Heart right ventricle (tissue), 16 donors: ENCODE measurements around the gene ADRA1B. TPM values are rescaled to one million over a fixed set of nuclear protein-coding genes. Genes with fewer than 3 reads are reported as not detected.

Experiments
- ATAC-seq, 8 donors: fragments of 200-7000 bp; cut with Tn5 transposase; one replicate each; pipeline ENCODE4 v1.9.1; 2020; ENCODE audit warnings: mild to moderate bottlenecking in 8 of 8, moderate library complexity in 8 of 8, moderate number of reproducible peaks in 1 of 8
- DNase-seq, 2 donors: peaks; one replicate each; pipeline ENCODE4 v3.0.0-alpha.2; 2020
- H3K27ac ChIP-seq, 10 donors: fragments of 200-600 bp; sonication (generic) in 2 of 10; one replicate each; pipeline versions ENCODE4 v1.5.0 to v1.8.0; 2020 to 2022; ENCODE audit warnings: mild to moderate bottlenecking in 3 of 10
- H3K27me3 ChIP-seq, 7 donors: fragments of 200-600 bp; one replicate each; pipeline ENCODE4 v1.8.0; 2021 to 2022; ENCODE audit warnings: mild to moderate bottlenecking in 2 of 7
- H3K36me3 ChIP-seq, 9 donors: fragments of 200-600 bp; sonication (generic) in 1 of 9; one replicate each; pipeline versions ENCODE4 v1.5.0 to v1.8.0; 2020 to 2022; ENCODE audit warnings: mild to moderate bottlenecking in 2 of 9
- H3K4me1 ChIP-seq, 9 donors: fragments of 200-600 bp; sonication (generic) in 1 of 9; one replicate each; pipeline versions ENCODE4 v1.5.0 to v1.8.0; 2020 to 2022; ENCODE audit warnings: mild to moderate bottlenecking in 4 of 9
- H3K4me3 ChIP-seq, 10 donors: fragments of 200-600 bp; sonication (generic) in 2 of 10; one replicate each; pipeline versions ENCODE4 v1.5.0 to v1.8.0; 2020 to 2022; ENCODE audit warnings: mild to moderate bottlenecking in 7 of 10, moderate library complexity in 2 of 10
- H3K9me3 ChIP-seq, 11 donors: fragments of 200-600 bp in 10 of 11; sonication (generic) in 2 of 11; one replicate each; pipeline versions ENCODE4 v1.5.0 to v1.8.0; 2013 to 2022; ENCODE audit warnings: mild to moderate bottlenecking in 2 of 11, control low read depth in 1 of 11, moderate library complexity in 1 of 11
- WGBS, 2 donors: extraction: QIAGEN DNeasy Blood & Tissue Kit; methylation state at CpG; one replicate each; pipeline ENCODE4 v1.1.7; 2013; ENCODE audit warnings: inconsistent platforms in 1 of 2; 5-methylcytosine and 5-hydroxymethylcytosine counted together
- intact Hi-C, 10 donors: fragments of 100-400 bp; cut with DNase I; formaldehyde crosslinking; loops; one replicate each; pipeline versions ENCODE4 v1.11.1 to v1.14.2; 2022
- polyA plus RNA-seq, 2 donors: library from polyadenylated mRNA; stranded (reverse); fragments of 200-250 nt; gene quantifications; one replicate each; pipeline ENCODE4 v1.2.3, GENCODE V29; 2013
- total RNA-seq, 10 donors: library from RNA; stranded (reverse); fragmentation: NEBNext Ultra II Directional in 3 of 10; extraction: Animal tissue kit (Norgen Biotek cat#: 25700) in 3 of 10; gene quantifications; one replicate each; pipeline versions ENCODE4 v1.2.1 to v1.2.4, GENCODE V29; 2021 to 2023
- TF ChIP-seq, protein P1 (sequence below), 9 donors: fragments of 200-600 bp; sonication (generic) in 2 of 9; IDR thresholded peaks; one replicate each; pipeline versions ENCODE4 v1.5.0 to v1.8.0; 2021 to 2022; ENCODE audit warnings: antibody characterized with exemption in 9 of 9, mild to moderate bottlenecking in 5 of 9, moderate library complexity in 1 of 9
- donor health status: Arrhythmogenic right ventricular cardiomyopathy.
- donor health status: ischemic (EF 13 %, LVEDD 7.1; RV severe dilation, severe dysfunction).
- donor health status: healthy with polysubstance abuse.
- donor health status: DM: no; HTN: yes; CAD: no.
- donor health status: DM: no; HTN: no; CAD: no.
- donor health status: ischemic (EF 25% LVEDD 6.9; RV normal size, moderate dysfunction).
- donor health status: ischemic (EF 25% LVEDD 5.7; RV mildly dilated, moderate dysfunction).
- donor health status: healthy.
- donor health status: DM: yes; HTN: yes; CAD: no.
- donor health status: Ischemic cardiomyopathy.
- donor health status: ischemic (EF 35%, LVEDD 5.7; RV mildly dilated, moderate dysfunction).
- donor health status: nonischemic (EF 11% LVEDD 7.7; RV severe dilation, severe dysfunction).
- donor health status: DM: yes; HTN: yes; CAD: no.
- donor health status: PGD.
- donor health status: ischemic (EF 29% LVEDD 5.4; RV normal size, mild dysfunction).
- donor health status: nonischemic (EF 23%, LVEDD 6.1; RV moderate dilation, normal function).

ADRA1B gene
- total and polyA plus RNA-seq, 12 donors: 0.44 to 4.1 (median 1.8) TPM

DNA sequence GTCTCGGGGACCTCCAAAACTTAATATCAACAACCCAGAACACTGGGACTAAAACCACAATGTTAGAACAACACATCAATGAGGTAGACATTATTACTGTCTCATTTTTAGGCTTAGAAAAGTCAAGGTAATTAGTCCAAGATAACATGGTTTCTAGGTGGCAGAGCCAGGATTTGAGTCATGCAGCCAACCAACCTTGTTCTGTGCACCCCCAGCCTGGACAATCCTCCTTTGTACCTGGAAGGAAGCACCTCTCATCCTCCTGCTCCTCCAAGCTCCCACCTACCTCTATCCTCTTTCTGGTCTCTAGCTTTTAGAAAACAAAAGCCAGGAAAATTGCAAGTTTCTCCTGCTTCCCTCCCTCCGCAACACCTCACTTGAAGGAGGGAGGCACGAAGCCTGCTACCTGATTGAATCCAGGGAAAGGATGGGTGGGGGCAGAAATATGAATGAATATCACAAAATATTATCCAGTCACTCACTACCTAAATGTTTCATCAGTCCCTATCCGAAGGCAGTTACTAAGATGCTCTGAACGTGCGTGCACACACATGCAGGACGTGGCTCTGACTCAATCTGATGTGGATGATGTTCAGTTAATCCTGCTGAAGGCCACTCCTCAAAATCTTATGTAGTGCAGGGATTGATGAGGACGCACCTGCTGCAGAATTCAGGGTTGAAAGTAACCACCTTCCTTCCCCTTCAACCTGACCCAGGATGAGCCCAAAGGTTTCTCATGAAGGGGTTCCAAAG lies 66.3 kb downstream of the ADRA1B start:
- no peak for DNase-seq
- 87 to 92% methylated on average over 8 of the region's 8 CpGs for WGBS, 2 donors
- ATAC-seq: no peak
- H3K9me3 ChIP-seq: no peaks in the 10 kb centered on the region
- H3K27me3 ChIP-seq: peaks cover 0 to 22% (median 9%) of the 10 kb centered on the region in 7 donors
- TF ChIP-seq, protein P1, sequence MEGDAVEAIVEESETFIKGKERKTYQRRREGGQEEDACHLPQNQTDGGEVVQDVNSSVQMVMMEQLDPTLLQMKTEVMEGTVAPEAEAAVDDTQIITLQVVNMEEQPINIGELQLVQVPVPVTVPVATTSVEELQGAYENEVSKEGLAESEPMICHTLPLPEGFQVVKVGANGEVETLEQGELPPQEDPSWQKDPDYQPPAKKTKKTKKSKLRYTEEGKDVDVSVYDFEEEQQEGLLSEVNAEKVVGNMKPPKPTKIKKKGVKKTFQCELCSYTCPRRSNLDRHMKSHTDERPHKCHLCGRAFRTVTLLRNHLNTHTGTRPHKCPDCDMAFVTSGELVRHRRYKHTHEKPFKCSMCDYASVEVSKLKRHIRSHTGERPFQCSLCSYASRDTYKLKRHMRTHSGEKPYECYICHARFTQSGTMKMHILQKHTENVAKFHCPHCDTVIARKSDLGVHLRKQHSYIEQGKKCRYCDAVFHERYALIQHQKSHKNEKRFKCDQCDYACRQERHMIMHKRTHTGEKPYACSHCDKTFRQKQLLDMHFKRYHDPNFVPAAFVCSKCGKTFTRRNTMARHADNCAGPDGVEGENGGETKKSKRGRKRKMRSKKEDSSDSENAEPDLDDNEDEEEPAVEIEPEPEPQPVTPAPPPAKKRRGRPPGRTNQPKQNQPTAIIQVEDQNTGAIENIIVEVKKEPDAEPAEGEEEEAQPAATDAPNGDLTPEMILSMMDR (IDR thresholded peaks at IDR 0.05): no peak
- no peaks in the 10 kb centered on the region for H3K36me3 ChIP-seq
- intact Hi-C loops: loop anchor here in 8 of 10 donors (5.0 to 10.0 kb wide), 6 partner anchors 468 to 698 kb away; partner anchors contain the start of gene IL12B (in 3 of the 8)
- H3K27ac ChIP-seq: no peak overlapping the region
- H3K4me3 ChIP-seq: no peak overlapping the region
- peaks cover 0 to 9% (median 0%) of the 10 kb centered on the region in 9 donors for H3K4me1 ChIP-seq

DNA sequence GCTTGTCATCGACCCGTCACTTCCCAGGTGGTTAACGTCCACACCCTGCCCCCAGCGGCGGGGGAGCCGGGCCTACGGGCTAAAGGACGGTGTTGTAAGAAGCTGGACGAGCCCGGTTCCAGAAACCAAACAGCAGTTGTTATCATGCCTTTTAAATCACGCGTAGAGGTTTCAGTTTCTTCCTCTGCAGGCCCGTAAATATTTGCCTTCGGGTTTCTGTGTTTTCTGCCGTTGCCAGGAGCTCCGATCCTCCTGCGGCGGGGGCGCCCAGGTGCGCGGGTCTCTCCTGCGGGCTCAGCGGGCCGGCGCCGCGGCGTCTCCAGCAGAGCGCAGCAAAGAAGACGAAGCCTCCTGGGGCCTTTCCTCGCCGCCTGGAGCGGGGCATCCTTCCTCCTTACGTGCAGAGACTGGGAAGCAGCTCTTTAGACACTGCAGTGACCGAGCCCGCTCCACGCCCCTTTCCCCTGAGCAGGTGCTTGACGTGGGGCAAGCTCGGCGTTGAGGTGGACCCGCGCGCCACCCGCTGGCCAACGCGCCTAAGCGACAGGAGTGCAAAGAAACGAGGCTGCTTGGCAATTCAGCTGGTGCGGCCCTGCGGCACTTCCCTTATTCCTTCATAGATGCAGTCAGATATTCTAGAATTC lies 70.9 kb downstream of the ADRA1B start:
- H3K9me3 ChIP-seq: no peaks in the 10 kb centered on the region
- peaks cover 0 to 46% (median 22%) of the 10 kb centered on the region in 7 donors for H3K27me3 ChIP-seq
- 1 to 2% methylated on average over 50 of the region's 50 CpGs for WGBS, 2 donors
- DNase-seq (peak; percentile 66 to 74), ATAC-seq (peak; percentile 86 to 96 (median 92))
- H3K27ac ChIP-seq: no peak overlapping the region
- intact Hi-C loops: loop anchor here (1.0 to 10.0 kb wide), 12 partner anchors 472 to 702 kb away; partner anchors contain the start of gene IL12B (in 3 of the 10)
- H3K4me3 ChIP-seq: peak overlapping the region; percentile 17 to 54 (median 48)
- H3K4me1 ChIP-seq: peaks cover 0 to 10% (median 0%) of the 10 kb centered on the region in 9 donors
- no peaks in the 10 kb centered on the region for H3K36me3 ChIP-seq
- TF ChIP-seq, protein P1 (IDR thresholded peaks at IDR 0.05): peak; percentile 47 to 84 (median 70)

DNA sequence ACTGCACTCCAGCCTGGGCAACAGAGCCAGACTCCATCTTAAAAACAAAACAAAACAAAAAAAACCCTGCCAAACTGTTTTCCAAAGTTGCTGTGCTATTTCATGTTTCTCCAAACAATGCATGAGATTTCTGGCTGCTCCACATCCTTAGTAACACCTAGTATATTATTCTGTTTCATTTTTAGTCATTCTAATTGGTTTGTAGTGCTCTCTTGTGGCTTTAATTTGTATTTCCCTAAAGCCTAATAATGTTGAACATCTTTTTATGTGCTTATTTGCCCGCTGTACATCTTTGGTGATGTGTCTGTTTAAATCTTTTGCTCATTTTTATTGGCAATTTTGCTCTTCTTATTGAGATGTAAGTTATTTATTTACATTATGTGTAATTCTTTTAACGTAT lies 74.2 kb downstream of the ADRA1B start:
- Histone ChIP-seq H3K27me3 (peaks cover 0 to 46% (median 22%) of the 10 kb centered on the region in 7 donors), H3K4me3 (no peak overlapping the region), H3K4me1 (peaks cover 0 to 10% (median 0%) of the 10 kb centered on the region in 9 donors), H3K27ac (no peak overlapping the region), H3K9me3 (peaks cover 0 to 21% (median 8%) of the 10 kb centered on the region in 11 donors), H3K36me3 (no peaks in the 10 kb centered on the region)
- TF ChIP-seq, protein P1 (IDR thresholded peaks at IDR 0.05): peak in 1 of 9 donors; percentile 9
- WGBS, 2 donors: 81 to 83% methylated on average over 2 of the region's 2 CpGs
- ATAC-seq: no peak
- intact Hi-C loops: no loop called here
- DNase-seq: no peak

DNA sequence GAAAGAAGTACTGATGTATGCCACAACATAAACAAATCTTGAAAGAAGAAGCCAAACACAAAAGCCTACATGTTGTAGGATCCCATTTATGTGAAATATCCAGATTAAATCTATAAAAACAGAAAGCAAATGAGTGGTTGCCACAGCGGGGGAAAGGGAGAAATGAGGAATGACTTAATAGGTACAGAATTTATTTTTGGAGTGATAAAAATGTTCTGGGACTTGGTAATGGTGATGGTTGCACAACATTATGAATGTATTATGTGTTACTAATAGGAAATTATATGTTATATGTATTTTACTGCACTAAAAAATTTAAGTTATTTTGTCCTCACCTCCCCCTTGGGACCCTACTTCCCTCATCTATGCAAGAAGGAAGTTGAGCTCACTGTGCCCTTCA lies 76.3 kb downstream of the ADRA1B start:
- Histone ChIP-seq H3K4me3 (no peak overlapping the region), H3K27me3 (peaks cover 0 to 31% (median 13%) of the 10 kb centered on the region in 7 donors), H3K4me1 (peaks cover 0 to 1% (median 0%) of the 10 kb centered on the region in 9 donors), H3K36me3 (no peaks in the 10 kb centered on the region), H3K9me3 (peaks cover 0 to 21% (median 8%) of the 10 kb centered on the region in 11 donors), H3K27ac (no peak overlapping the region)
- ATAC-seq (no peak), DNase-seq (no peak)
- intact Hi-C loops: no loop called here
- 93% methylated on average over 1 of the region's 1 CpG for WGBS, 2 donors
- TF ChIP-seq, protein P1 (IDR thresholded peaks at IDR 0.05): no peak
